HG03039 (cell line): Measurements from ENCODE around the gene DOCK6.
A peak's percentile ranks its signal among the peaks of the same experiment; 100 is the strongest.
"Not testable (repeated sequence)": the region's sequence is repeated elsewhere in the genome, so short reads cannot be mapped to it uniquely, and the experiment has no call there.

Source experiments
- ATAC-seq: cut with Tn5 transposase; IDR thresholded peaks from one replicate; pipeline ENCODE4 v1.9.1; 2021; ENCODE audit warnings: mild to moderate bottlenecking, moderate library complexity; ENCODE audit not compliant: unreplicated experiment

DOCK6 gene

DNA sequence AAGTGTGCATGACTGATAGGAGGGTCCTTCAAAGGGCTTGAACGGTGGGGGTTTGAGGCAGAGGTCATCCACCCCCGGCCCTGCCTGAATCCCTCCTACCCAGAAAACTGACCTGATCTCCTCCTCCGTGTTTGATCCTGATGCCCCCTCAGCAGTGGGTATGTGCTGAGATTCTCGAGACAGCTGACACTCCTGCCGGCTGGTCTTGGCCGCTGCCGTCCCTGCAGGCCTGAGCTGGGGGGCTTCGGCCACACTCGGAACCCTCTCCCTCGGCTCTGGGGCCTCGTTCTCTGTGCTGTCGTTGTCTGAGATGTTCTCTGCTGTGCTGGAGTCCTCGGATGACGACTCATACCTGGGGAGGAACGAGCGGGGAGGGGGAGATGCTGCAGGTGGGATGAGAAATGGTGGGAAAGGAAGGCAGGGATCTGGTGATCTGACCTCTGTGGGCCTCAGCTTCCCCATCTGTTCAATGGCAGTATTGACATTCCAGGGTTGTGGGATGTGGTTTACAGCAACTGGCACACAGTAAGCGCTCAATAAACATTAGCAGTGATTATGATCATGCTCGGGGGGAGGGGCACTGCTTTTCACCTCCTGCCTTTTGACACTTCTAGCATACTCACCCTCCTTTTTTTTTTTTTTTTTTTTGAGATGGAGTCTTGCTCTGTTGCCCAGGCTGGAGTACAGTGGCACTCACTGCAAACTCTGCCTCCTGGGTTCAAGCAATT, 85.7 kb downstream of the DOCK6 start:
- no peak for ATAC-seq

DNA sequence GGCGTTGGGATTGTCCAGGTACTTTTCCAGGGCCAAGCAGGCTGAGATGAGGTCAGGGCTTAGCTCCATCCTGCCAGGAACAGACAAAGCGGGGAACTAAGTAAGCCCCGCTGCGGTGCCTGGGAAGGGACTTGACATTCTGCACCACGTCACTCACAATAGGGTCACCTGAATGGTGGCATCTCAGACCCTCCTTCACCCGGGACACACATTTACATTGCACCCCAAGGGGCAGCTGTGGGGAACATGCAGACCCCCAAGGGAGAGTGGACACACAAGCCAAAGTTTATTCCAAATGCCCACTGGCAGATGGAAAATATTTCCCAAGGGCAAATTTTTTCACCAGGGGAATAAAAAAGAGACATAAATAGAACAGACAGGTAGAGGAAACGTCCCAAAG, 86.4 kb downstream of the DOCK6 start:
- no peak for ATAC-seq

DNA sequence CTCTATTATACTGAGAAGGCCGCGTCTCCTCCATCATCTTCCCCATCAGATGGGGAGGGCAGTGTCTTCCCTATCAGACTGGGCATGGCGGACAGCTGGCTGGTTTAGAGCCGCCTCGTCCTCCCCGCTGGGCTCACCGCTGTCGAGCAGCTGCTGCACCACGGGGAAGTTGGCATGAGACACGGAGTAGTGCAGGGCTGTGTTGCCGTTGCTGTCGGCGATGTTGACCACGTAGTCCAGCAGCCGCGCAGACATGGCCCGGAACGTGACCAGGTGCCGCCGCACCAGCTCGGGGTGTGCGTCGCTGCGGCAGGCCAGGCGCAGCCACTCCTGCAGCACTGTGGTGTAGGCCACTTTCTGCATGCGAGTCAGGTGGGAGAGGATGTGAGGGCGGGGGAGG, 88.0 kb downstream of the DOCK6 start:
- ATAC-seq, result no peak

DNA sequence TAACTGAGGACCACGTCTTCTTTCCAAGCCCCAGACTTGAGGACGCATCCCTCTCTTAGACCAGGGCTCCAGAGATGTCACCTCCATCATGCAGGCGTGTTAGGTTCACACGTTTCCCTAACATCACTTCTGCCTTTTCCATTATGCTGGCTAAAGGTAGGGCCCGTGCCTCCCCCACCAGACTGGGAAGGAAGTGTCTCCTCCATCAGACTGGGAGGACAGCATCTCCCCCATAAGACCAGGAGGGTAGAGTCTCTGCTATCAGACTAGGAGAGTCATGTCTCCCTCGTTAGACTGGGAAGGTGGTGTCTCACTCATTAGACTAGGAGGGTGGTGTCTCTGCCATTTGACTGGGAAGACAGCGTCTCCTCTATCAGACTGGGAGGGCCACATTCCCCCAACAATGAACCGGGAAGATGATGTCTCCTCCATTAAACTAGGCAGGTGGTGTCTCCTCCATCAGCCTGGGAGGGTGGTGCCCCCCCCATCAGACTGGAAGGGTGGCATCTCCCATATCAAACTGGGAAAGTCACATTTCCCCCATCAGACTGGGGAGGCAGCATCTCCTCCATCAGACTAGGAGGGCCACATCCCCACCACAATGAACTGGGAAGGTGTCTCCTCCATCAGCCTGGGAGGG, 88.7 kb downstream of the DOCK6 start:
- no peak for ATAC-seq

DNA sequence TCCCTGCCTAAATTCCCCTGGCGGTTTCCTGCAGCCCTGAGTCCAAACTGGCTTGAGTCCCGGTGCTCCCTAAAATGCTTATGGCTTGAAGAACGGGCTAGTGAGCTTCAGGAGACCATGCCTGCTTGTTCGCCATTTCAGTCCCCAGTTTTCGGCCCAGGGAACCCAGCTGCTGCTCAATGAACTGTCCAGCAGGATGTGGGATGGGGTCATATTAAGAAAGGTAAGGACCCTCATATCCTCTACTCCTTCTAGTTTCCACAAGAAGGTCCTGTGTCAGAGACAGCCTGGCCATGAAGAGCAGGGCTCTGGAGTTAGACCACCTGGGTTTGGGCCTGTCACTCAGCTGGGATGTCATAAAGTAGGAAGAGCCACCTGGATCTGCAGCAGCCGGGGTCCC, 89.7 kb downstream of the DOCK6 start:
- no peak for ATAC-seq

DNA sequence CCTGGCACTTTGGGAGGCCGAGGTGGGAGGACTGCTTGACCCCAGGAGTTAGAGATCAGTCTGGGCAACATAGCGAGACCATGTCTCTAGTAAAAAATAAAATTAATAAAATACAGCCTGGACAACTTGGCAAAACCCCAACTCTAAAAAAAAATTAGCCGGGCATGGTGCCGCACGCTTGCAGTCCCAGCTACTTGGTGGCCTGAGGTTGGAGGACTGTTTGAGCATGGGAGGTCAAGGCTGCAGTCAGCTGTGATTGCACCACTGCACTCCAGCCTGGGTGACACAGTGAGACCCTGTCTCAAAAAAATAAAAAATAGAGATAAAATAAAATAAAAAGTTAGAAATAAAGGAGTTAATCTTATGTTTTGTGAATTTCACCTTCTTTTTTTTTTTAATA, 91.2 kb downstream of the DOCK6 start:
- no peak for ATAC-seq

DNA sequence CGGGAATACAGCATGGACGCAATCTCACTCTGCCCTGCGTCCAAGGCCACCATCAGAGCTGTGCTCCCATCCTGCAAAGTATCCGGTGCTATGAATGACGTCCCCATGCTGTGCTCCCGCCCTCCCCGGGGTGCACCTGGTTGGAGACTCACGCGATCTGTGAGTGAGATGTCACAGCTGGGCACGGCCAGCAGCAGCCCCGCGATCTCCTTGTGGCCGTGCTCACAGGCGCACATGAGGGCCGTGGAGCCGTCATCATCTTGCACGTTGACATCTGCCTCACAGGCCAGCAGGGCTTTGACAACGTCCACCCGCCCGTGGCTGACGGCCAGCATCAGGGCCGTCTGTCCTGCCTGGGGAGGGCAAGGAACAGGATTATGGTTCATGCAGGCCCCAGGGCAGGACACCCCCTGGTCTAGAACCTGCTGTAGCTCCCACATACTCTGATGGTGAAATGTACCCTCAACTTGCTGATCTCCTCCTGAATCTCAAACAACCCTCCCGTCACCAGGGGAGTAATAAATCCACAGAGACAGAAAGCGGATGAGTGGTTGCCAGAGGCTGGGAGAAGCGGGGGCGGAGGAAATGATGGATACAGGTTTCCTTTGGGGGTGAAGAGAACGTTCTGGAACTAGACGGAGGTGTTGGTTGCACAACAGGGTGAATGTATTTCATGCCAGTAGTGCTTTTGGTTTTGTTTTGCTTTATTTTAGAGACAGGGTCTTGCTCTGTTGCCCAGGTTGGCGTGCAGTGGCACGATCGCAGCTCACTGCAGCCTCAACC, 92.2 kb downstream of the DOCK6 start:
- no peak for ATAC-seq

DNA sequence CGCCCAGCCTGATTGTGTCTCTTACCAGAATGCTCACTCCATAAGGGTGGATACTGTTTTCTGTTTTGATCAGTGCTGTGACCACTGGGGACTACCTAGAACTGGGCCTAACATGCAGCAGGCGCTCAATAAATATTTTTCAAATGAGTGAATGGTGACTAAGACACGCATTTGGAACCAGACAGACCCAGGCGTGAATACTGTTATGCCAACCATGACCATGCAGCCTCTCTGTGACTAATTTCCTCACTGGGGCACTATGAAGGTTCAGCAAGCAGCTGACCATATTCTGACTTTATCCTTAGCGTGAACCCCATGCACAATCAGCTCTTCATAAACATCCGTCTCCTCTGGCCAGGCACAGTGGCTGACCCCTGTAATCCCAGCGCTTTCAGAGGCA, 93.8 kb downstream of the DOCK6 start:
- no peak for ATAC-seq

DNA sequence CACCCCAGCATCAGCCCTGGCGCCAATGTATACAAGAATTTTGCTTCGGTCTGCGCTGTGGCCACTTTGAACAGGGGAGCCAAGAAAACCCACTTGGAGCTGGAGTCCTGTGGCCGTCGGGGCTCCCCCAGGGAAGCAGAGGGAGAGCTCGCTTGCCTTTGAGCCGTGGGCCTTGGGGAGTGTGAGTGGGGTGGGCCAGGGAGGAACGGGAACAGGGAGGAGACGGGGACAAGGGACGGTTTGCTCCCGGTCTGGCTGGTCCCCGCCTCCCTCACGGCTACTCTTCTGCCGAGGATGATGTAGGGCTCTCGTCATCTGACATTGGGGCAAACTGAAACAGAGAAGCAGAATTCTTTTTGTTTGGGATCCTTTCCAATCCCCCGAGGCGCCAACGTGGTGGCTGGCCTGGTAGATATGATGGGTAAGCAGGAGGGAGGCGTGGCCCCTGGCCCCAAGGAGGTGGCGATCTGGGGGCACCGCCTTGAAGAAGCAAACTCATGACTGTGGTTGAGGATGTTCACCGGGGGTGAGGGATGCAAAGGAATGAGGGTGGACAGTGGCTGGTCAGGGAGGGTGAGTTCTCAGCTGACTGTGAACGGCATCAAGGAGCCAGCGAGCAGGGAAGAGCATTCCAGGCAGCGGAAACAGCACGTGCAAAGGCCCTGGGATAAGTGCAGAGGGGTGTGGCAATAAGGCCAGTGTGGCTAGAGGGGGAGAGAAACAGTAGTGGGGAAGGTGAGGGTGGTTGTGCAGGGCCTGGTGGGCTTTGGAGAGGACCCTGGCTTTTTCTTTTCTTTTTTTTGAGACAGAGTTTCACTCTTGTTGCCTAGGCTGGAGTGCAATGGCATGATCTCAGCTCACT, 95.8 kb downstream of the DOCK6 start:
- ATAC-seq, result no peak

DNA sequence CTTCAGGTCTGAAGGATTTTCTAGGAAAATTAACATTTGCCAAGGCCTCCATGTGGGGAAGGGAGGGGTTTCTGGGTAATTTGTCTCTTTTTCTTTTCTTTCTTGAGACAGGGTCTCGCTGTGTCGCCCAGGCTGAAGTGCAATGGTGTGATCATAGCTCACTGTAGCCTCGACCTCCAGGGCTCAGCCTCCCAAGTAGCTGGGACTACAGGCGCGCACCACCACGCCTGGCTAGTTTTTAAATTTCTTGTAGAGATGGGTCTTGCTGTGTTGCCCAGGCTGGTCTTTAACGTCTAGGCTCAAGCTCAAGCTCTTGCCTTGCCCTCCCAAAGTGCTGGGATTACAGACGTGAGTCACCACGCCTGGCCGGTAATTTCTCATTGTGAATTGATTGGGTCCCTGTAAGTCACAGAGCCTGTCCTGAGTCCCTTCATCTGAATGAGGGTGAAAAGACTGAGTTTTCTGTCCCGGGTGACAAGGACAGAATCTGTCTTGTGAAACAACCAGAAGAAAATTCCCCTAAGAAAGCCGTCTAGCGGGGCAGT, 96.8 kb downstream of the DOCK6 start:
- no peak for ATAC-seq

DNA sequence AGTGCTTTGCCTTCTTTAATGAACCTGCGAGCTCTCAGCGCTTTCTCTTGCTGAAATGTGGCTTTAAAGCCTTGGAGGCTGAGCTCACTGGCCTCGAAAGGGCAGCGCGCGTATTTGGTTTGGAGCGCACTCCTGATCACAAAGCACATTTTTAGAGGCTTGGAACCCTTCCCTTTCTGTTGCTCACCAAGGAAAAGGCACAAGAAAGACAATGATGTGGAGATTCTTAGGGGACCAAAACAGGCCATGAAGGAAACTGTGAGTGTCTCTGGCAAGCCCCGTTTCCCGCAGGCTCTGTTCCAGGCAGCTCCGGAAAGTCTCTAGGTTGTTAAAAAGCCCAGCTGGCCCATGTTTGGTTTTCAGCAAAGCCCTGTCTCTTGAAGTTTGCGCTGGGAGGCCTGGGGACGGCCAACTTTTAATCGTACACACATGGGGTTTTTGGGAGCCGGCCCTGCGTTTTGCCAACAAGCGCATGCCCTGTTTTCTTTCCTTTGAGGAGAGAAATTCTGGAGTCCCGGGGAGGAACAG, 97.4 kb downstream of the DOCK6 start:
- no peak for ATAC-seq

DNA sequence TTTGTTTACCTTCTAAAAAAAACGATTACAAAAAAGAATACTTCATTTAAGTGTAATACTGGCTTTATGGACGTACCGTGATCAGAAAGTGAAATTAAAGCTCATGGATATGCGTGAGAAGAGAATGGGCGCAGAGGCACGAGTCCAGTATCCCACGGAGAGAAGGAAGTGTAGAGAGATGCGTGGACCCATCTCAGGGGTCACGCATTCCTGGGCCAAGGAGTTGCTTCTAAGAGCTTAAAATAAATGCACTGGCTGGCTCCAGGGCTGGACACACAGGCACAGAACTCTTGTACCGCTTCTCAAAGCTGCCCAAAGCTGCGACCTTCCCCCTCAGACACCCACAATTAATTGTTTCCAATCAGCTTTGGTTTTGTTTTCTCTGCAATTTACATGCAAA, 98.0 kb downstream of the DOCK6 start:
- ATAC-seq, result no peak

DNA sequence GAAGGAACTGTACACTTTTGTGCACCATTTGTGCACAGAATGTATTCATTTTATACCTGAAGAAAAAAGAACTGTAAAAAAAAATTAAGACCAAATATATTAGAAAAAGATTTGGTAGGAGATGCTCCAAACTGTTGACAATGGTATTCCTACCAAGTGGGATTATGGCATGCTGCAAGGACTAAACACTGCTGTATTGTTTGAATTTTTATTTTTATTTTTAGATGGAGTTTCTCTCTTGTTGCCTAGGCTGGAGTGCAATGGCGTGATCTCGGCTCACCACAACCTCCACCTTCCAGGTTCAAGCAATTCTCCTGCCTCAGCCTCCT, 101.9 kb downstream of the DOCK6 start:
- ATAC-seq, result not testable (repeated sequence)

DNA sequence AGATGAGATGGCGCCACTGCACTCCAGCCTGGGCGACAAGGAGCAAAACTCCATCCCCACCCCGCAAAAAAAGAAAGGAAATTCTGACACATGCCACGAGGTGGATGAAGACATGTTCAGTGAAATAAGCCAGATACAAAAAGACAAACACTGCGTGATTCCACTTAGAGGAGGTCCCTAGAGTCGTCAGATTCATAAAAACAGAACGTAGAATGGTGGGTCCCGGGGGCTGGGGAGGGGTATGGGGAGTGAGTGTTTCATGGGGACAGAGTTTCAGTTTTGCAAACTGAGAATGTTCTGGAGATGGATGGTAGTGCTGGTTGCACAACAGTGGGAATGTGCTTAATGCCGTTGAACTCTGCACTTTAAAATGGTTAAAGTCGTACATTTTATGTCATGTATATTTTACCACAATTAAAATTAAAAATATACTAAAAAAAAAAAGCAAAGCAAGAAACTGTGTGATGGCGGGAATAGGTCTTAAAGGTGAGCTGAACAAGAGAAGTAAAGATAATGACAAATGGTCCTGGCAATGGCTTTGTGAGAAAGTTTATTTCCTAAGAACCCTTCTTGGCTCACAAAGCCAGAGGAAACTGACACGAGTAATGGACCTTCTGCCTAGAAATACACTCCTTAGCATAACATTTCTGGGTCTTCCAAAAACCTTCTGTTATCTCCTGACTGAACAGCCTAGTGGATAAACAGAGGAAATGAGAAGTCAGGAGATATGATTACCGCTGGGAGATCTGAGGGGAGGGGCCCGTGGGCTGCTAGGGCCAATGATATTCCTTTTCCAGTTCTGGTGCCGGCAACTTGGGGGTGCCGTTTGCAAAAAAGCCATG, 102.5 kb downstream of the DOCK6 start:
- ATAC-seq, result no peak

DNA sequence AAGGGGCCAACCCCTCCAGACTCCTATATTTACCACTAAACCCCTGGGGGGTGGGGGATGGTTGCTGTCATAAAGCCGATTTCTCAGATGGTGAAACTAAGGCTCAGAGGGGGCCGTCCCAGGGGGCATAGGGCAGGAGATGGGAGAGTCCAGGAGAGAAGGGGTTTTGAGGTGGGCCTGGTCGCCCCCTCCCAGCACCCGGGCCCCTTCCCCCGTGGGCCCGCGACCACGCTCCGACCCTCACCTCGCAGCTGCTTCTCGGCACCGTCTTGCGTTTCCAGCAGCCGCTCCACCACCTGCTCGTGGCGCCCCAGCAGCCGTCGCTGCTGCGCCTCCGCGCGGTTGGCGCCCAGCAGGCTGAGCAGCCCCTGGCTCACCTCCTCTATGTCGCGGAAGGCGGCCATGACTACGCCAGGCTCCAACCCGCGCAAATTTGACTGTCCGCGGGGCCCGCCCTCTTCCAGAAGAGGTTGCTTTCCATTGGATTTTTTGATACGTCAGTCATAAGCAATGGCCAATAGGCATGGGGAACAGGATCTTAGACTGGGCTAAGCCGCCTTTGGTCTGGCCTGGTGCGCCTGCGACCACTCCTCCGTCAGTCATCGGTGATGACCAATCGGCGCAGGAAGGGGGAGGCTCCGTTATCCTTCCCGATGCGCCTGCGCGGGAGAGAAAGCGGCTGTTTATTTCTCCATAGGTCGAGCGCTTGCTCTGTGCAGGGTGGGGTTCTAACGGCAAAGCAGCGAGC, 106.8 kb downstream of the DOCK6 start, which contains the start of gene SPC24:
SPC24 (minus strand) TSS at position 410 of the 748 bp plus-strand sequence; CDS start at position 404, 6 bp downstream.
- peak; percentile 95 for ATAC-seq

DNA sequence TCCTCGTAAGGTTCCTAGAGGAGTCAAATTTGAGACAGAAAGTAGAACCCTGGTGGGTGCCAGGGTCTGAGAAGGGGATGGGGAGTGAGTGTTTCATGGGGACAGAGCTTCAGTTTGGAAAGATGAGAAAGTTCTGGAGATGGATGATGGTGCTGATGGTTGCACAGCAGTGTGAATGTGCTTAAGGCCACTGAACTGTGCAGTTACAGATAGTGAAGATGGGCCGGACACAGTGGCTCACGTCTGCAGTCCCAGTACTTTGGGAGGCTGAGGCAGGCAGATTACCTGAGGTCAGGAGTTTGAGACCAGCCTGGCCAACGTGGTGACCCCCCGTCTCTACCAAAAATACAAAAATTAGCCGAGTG, 107.7 kb downstream of the DOCK6 start:
- no peak for ATAC-seq

DNA sequence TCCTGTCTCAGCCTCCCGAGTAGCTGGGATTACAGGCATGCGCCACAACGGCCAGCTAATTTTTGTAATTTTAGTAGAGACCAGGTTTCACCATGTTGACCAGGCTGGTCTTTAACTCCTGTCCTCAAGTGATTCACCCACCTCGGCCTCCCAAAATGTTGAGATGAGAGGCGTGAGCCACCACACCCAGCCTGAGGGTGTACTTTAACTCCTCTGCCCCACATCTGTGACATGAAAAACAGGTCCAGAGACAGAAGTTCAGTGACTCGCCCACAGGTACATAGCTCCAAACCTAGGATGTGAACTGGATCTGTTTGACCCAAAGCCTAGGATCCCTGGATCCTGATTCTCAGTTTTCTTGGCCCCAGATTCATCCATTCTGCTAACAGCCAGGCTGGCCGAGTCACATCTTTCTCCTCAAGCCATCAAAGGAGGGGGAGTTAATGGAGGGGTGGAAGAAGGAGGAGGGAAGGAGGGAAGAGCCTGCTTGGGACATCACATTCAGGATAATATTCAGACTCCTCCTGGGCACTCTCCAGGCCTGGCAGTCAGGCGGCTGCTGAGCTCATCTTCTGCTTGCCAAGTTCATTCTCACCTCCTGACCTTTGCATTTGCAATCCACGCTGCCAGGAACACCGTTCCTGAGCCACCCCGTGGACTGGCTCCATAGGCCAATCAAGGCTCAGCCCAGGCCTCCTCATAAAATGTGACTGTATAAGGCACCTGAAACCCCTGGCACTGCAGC, 109.8 kb downstream of the DOCK6 start:
- no peak for ATAC-seq

DNA sequence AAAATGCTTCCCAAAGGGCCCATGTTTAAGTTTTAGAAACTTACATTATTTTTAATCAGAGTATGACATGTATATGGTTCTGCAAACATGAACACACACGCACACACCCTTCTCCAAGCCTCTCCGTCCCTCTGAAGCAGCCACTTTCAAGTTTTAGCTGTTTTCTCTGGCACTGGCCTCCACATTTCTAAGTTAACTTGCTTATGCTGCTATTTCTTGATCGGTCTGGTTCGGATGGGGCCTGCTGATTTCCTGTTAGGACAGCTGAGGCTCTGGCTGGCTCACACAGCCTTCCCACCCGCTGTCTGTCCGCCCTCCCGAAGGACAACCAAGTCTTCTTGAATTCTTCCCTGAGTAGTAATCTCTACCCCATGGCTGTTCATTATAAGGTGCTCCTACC, 111.1 kb downstream of the DOCK6 start:
- ATAC-seq, result no peak
